ENCODE data around the gene MAML2. TPM values are rescaled to one million over a fixed set of nuclear protein-coding genes. Genes with fewer than 3 reads are reported as not detected.

Gene MAML2
- total and polyA plus RNA-seq, 2 experiments from 2014 or later, result 4.7 to 15.3 TPM

DNA sequence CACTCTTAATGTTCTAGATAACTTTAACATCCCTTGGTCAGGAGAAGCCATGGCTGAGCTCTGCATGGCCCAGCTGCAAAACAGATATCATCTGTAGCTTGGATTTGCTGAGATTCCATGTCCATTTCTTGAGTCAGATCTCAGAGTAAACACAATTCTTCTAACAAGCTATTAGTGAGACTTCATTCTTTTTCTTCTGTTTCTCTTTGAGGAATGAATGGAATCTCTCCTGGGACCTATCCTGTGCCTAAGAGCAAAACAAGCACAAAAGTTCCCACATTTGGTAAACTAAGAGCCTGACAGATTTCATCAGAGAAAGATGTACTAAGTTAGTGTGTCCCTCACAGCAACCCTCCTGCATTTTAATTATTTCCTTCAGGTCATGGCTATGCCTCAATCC is 142.8 kb downstream of the MAML2 start:
- DNase-seq (ENCODE audit: low spot score), result no peak
- Histone ChIP-seq H3K27me3 (no peaks in the 10 kb centered on the region), H3K9me3 (ENCODE audit: low read depth) (no peaks in the 10 kb centered on the region), H3K27ac (peak overlapping the region; percentile 13), H3K36me3 (replicated peaks; ENCODE audit: insufficient read depth, low read depth) (no peaks in the 10 kb centered on the region), H3K79me2 (peaks cover 32% of the 10 kb centered on the region), H3K9me2 (replicated peaks; ENCODE audit: insufficient read depth) (no peaks in the 10 kb centered on the region), H4K20me1 (ENCODE audit: insufficient read depth, poor library complexity, severe bottlenecking) (no peaks in the 10 kb centered on the region), H3K4me1 (ENCODE audit: insufficient read depth) (peaks cover 18% of the 10 kb centered on the region), H3K4me3 (no peak overlapping the region), H3K4me2 (peak overlapping the region; percentile 1), H2AFZ (no peak overlapping the region)
- TF ChIP-seq EZH2phosphoT487 (IDR thresholded peaks at IDR 0.05; ENCODE audit: low read depth, severe bottlenecking, unreplicated experiment), result no peak
- TF ChIP-seq, protein P1, sequence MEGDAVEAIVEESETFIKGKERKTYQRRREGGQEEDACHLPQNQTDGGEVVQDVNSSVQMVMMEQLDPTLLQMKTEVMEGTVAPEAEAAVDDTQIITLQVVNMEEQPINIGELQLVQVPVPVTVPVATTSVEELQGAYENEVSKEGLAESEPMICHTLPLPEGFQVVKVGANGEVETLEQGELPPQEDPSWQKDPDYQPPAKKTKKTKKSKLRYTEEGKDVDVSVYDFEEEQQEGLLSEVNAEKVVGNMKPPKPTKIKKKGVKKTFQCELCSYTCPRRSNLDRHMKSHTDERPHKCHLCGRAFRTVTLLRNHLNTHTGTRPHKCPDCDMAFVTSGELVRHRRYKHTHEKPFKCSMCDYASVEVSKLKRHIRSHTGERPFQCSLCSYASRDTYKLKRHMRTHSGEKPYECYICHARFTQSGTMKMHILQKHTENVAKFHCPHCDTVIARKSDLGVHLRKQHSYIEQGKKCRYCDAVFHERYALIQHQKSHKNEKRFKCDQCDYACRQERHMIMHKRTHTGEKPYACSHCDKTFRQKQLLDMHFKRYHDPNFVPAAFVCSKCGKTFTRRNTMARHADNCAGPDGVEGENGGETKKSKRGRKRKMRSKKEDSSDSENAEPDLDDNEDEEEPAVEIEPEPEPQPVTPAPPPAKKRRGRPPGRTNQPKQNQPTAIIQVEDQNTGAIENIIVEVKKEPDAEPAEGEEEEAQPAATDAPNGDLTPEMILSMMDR (IDR thresholded peaks at IDR 0.05; ENCODE audit: poor library complexity), result no peak
- TF ChIP-seq EZH2 (IDR thresholded peaks at IDR 0.05; ENCODE audit: borderline replicate concordance), result no peak

DNA sequence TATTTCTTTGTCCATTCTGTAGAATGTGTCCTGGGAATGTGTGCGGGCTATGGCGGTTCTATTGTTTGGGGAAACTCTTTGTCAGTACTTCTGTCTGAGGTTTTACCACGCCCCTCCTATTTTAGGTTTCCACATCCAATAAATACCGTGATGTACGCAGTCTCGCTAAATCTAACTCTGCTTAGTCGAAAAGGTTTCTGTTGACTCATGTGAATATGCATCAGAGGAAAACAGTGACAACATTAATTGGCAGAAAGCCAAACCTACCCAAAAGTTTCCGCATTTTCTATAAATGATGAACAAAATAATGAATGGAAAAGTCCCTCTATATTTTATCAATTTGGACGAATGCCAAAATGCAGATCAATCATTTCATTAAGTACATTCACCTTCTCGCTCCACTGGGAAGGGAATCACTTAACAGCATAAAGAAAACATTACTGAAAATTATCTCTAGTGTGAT is 143.4 kb downstream of the MAML2 start:
- WGBS (ENCODE audit: low lambda C conversion rate, missing lambda C conversion rate), result 87% methylated on average over 10 of the region's 10 CpGs
- H3K27ac ChIP-seq, result peak overlapping the region; percentile 13
- TF ChIP-seq, protein P1 (IDR thresholded peaks at IDR 0.05; ENCODE audit: poor library complexity), result no peak
- TF ChIP-seq EZH2phosphoT487 (IDR thresholded peaks at IDR 0.05; ENCODE audit: low read depth, severe bottlenecking, unreplicated experiment) (no peak), EZH2 (IDR thresholded peaks at IDR 0.05; ENCODE audit: borderline replicate concordance) (no peak)
- no peaks in the 10 kb centered on the region for H3K36me3 ChIP-seq (replicated peaks; ENCODE audit: insufficient read depth, low read depth)
- no peaks in the 10 kb centered on the region for H3K9me2 ChIP-seq (replicated peaks; ENCODE audit: insufficient read depth)
- peaks cover 39% of the 10 kb centered on the region for H3K79me2 ChIP-seq
- H4K20me1 ChIP-seq (ENCODE audit: insufficient read depth, poor library complexity, severe bottlenecking), result no peaks in the 10 kb centered on the region
- H3K4me1 ChIP-seq (ENCODE audit: insufficient read depth), result peaks cover 18% of the 10 kb centered on the region
- no peak overlapping the region for H3K4me2 ChIP-seq
- no peak overlapping the region for H2AFZ ChIP-seq
- DNase-seq (ENCODE audit: low spot score), result no peak
- H3K27me3 ChIP-seq, result no peaks in the 10 kb centered on the region
- no peak overlapping the region for H3K4me3 ChIP-seq
- no peaks in the 10 kb centered on the region for H3K9me3 ChIP-seq (ENCODE audit: low read depth)

DNA sequence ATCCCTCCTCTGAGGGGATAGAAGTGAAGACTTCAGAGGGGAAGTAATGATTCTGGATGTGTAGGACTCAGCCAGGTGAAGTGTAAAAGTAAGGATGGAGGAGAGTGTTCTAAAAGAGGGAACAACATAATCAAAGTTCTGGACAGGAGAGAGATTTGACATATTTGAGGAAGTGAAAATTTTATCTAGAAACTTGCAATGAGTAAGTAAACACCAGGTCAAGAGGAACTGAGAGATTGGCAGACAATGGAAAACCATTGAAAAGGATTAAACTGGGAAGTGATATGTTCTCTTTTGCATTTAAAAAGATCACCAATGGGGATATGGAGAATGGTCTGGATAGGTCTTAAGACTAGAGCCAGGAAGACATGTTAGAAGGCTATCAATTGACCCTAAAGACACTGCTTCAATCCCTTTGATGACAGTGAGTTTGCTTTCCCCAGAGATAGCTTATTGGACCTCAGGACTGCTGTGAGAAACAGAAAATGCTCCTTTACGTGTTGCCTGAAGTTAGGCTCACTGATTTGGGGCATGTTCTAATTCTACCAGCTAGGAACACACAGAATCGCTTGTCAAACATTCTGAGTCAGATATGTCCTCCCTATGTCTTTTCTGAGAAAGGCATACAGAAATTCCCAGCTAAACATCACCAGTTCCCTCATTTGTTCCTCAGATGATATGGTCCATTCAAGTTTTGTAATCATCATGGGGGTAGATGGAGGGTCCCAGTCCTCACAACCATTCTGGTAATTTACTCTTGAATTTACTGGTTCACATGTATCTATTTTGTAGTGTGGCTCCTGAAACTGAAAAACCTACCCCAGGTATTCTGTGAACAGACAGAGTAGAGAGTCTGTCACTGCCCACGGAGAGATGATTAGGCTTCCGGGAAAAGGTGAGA is 144.9 kb downstream of the MAML2 start:
- Histone ChIP-seq H3K4me3 (no peak overlapping the region), H3K4me1 (ENCODE audit: insufficient read depth) (peaks cover 24% of the 10 kb centered on the region), H3K27me3 (no peaks in the 10 kb centered on the region), H3K4me2 (no peak overlapping the region), H3K36me3 (replicated peaks; ENCODE audit: insufficient read depth, low read depth) (no peaks in the 10 kb centered on the region), H3K9me2 (replicated peaks; ENCODE audit: insufficient read depth) (no peaks in the 10 kb centered on the region), H3K9me3 (ENCODE audit: low read depth) (no peaks in the 10 kb centered on the region), H3K79me2 (peaks cover 39% of the 10 kb centered on the region), H3K27ac (no peak overlapping the region), H4K20me1 (ENCODE audit: insufficient read depth, poor library complexity, severe bottlenecking) (no peaks in the 10 kb centered on the region), H2AFZ (no peak overlapping the region)
- no peak for DNase-seq (ENCODE audit: low spot score)
- 93% methylated on average over 4 of the region's 4 CpGs for WGBS (ENCODE audit: low lambda C conversion rate, missing lambda C conversion rate)
- TF ChIP-seq, protein P1 (IDR thresholded peaks at IDR 0.05; ENCODE audit: poor library complexity), result no peak
- no peak for TF ChIP-seq EZH2 (IDR thresholded peaks at IDR 0.05; ENCODE audit: borderline replicate concordance)
- no peak for TF ChIP-seq EZH2phosphoT487 (IDR thresholded peaks at IDR 0.05; ENCODE audit: low read depth, severe bottlenecking, unreplicated experiment)

Data from hepatocyte (in vitro differentiated cells).